Cardiac muscle cell (in vitro differentiated cells and primary cell): ENCODE measurements around the gene CABP7. TPM values are rescaled to one million over a fixed set of nuclear protein-coding genes. Genes with fewer than 3 reads are reported as not detected.
A peak's percentile ranks its signal among the peaks of the same experiment; 100 is the strongest.

Experiments
- DNase-seq, 2 donors: peaks; one replicate each; pipeline versions ENCODE4 v3.0.0 to v3.0.0-alpha.2; 2010 to 2017; ENCODE audit warnings: low read depth in 1 of 2, low spot score in 1 of 2
- H3K27ac ChIP-seq: fragments of 200-600 bp; sonication (generic); 2 replicates; pipeline ENCODE4 v1.5.1; 2016
- H3K27me3 ChIP-seq: fragments of 200-600 bp; sonication (generic); 2 replicates; pipeline ENCODE4 v1.6.0; 2016; ENCODE audit warnings: control low read depth
- H3K36me3 ChIP-seq: fragments of 200-600 bp; sonication (generic); 2 replicates; pipeline ENCODE4 v1.5.1; 2016; ENCODE audit warnings: control low read depth
- H3K4me1 ChIP-seq: fragments of 200-600 bp; sonication (generic); 2 replicates; pipeline ENCODE4 v1.8.1; 2017; ENCODE audit warnings: low read depth, mild to moderate bottlenecking, mixed run types
- H3K4me3 ChIP-seq: fragments of 200-600 bp; sonication (generic); 2 replicates; pipeline ENCODE4 v1.5.1; 2016; ENCODE audit warnings: mild to moderate bottlenecking
- H3K9me3 ChIP-seq: fragments of 200-600 bp; sonication (generic); 2 replicates; pipeline ENCODE4 v1.5.1; 2017; ENCODE audit warnings: low read depth, mild to moderate bottlenecking, control low read depth
- polyA plus RNA-seq: library from polyadenylated mRNA; unstranded; fragments of >200 nt; fragmentation: Nextera tagmentation; extraction: Ambion mirVana; gene quantifications from 2 replicates; pipeline ENCODE4 v1.2.1, GENCODE V29; 2016
- total RNA-seq: library from RNA; depleted of rRNA; stranded (reverse); fragments of >200 nt; gene quantifications from 2 replicates; pipeline ENCODE4 v1.2.3, GENCODE V29; 2016
- TF ChIP-seq, protein P1 (sequence below): IDR thresholded peaks from 2 replicates; pipeline ENCODE4 v1.5.1; 2012; ENCODE audit warnings: low read depth, mild to moderate bottlenecking, low read length

Gene CABP7
- total and polyA plus RNA-seq, 2 experiments from 2014 or later = 0.11 TPM; not detected in 1

DNA sequence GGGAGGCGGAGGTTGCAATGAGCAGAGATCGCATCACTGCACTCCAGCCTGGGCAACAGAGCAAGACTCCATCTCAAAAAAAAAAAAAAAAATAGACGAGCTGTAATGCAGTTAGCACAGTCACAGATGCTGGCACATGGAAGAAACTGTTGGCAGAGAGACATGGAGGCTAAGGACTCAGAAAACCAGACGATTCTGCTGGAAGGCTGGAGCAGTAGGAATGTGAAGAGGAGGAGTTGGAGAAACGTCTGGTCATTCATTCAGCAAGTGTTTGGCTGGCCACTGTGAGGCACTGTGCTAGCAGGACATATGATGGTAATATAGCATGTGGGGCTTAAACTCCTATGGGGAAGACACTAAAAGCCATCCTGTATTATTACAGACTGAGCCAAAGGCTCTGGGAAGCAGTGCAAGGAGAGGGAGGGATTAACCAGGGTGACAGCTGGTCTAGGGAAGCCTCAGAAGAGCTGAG, 52.4 kb downstream of the CABP7 start:
- Histone ChIP-seq H3K27ac (no peak overlapping the region), H3K36me3 (peaks cover 6% of the 10 kb centered on the region), H3K4me3 (no peak overlapping the region), H3K9me3 (no peaks in the 10 kb centered on the region), H3K27me3 (no peaks in the 10 kb centered on the region), H3K4me1 (peaks cover 4% of the 10 kb centered on the region)
- TF ChIP-seq, protein P1, sequence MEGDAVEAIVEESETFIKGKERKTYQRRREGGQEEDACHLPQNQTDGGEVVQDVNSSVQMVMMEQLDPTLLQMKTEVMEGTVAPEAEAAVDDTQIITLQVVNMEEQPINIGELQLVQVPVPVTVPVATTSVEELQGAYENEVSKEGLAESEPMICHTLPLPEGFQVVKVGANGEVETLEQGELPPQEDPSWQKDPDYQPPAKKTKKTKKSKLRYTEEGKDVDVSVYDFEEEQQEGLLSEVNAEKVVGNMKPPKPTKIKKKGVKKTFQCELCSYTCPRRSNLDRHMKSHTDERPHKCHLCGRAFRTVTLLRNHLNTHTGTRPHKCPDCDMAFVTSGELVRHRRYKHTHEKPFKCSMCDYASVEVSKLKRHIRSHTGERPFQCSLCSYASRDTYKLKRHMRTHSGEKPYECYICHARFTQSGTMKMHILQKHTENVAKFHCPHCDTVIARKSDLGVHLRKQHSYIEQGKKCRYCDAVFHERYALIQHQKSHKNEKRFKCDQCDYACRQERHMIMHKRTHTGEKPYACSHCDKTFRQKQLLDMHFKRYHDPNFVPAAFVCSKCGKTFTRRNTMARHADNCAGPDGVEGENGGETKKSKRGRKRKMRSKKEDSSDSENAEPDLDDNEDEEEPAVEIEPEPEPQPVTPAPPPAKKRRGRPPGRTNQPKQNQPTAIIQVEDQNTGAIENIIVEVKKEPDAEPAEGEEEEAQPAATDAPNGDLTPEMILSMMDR = peak; percentile 68
- peak in 1 of 2 donors; percentile 85 for DNase-seq

DNA sequence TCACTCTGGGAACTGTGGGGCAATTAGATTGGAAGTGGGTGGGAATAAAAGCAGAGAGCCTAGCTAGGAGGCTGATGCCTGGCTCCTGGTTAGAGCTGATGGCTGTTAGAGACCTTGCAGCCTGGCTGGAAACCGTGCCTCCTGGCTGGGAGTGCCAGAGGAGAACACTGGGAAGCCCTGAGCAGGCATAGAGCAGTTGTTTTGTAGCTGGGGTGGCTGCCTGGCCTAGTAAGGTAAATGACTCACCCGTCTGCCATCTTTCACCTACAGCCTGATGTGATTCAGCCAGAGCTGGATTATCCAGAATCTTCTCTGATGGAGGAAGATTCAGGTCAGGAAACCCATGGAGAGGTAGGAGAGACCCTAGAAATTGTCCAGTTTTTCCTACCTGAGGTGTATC, 53.4 kb downstream of the CABP7 start:
- TF ChIP-seq, protein P1 = no peak
- Histone ChIP-seq H3K4me3 (no peak overlapping the region), H3K27me3 (no peaks in the 10 kb centered on the region), H3K4me1 (peaks cover 2% of the 10 kb centered on the region), H3K27ac (no peak overlapping the region), H3K36me3 (peaks cover 6% of the 10 kb centered on the region), H3K9me3 (no peaks in the 10 kb centered on the region)
- DNase-seq = peak in 1 of 2 donors; percentile 9

DNA sequence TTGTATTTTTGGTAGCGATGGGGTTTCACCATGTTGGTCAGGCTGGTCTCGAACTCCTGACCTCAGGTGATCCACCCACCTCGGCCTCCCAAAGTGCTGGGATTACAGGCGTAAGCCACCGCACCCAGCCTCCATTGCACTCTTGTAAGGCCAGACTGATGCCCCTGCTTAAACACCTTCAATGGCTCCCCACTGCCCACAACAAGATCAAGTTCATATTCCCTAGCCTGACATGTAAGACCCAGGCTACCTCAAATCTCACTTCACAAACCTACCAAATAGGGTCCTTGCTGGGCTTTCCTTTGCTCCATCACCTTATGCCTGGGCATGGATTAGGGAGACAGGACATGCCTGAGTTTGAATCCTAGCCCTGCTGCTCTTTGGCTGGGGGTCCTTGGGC, 60.4 kb downstream of the CABP7 start:
- Histone ChIP-seq H3K9me3 (no peaks in the 10 kb centered on the region), H3K27ac (no peak overlapping the region), H3K4me1 (peaks cover 3% of the 10 kb centered on the region), H3K27me3 (no peaks in the 10 kb centered on the region), H3K4me3 (no peak overlapping the region), H3K36me3 (no peaks in the 10 kb centered on the region)
- no peak for DNase-seq
- TF ChIP-seq, protein P1 = no peak

DNA sequence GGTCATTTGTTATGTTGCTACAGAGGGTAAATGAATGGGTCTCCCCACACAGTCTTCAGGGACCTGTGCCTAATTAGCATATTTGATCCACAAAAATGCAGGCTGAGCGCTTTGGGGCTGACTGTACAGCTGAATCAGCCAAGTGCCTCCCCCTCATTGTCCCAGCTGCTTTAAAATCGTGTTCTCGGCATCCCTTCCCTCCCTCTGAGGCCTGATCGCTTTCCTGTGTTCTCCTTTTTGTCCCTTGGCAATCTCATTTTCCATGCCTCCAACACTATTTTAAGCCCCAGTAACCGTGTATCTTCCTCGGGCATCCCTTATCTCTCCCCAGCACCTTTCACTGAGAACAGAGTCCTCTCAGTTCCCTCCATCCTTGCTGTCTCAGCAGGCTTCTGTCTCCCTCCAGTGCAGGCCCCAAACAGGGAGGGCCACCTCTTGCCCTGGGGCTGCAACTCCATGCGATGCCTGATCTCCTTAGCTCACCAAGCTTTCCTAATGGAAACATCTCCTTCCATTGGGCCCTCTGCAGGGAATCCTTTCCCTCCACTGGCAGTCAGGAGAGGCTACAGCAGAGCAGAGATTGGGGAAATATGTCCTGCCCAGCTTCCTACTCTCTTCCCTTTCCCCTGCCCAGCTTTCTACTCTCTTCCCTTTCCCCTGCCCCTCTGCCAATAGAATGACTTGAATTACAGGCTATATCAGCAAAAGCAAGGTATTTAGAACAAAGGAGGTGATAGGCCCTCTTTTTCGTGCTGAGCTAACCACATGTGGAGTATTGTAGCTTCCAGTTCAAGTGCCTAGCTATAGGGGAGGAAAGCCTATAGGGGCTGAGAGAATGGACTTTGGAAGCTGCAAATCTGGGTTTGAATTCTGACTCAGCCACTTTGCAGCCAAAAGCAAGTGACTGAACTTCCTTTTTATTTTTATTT, 61.2 kb downstream of the CABP7 start:
- TF ChIP-seq, protein P1 = no peak
- H3K9me3 ChIP-seq = no peaks in the 10 kb centered on the region
- no peaks in the 10 kb centered on the region for H3K36me3 ChIP-seq
- no peak overlapping the region for H3K27ac ChIP-seq
- H3K4me1 ChIP-seq = peaks cover 3% of the 10 kb centered on the region
- no peak overlapping the region for H3K4me3 ChIP-seq
- DNase-seq = peak in 1 of 2 donors; percentile 83
- H3K27me3 ChIP-seq = no peaks in the 10 kb centered on the region

Other genes starting within 250 kb of the CABP7 start
- 0.88 and 1.8 TPM in 2 replicates for gene NEFH, start 239.8 kb upstream of the CABP7 start, total RNA-seq
- gene NEFH, start 239.8 kb upstream of the CABP7 start, polyA plus RNA-seq = 2.0 and 2.4 TPM in 2 replicates
- gene THOC5, start 166.2 kb upstream of the CABP7 start, total RNA-seq = 27.0 and 41.3 TPM in 2 replicates
- 30.4 and 31.4 TPM in 2 replicates for gene THOC5, start 166.2 kb upstream of the CABP7 start, polyA plus RNA-seq
- gene NIPSNAP1, start 138.9 kb upstream of the CABP7 start, total RNA-seq = 137 and 153 TPM in 2 replicates
- gene NIPSNAP1, start 138.9 kb upstream of the CABP7 start, polyA plus RNA-seq = 151 and 200 TPM in 2 replicates
- gene NF2, start 116.4 kb upstream of the CABP7 start, total RNA-seq = 39.0 and 40.2 TPM in 2 replicates
- gene NF2, start 116.4 kb upstream of the CABP7 start, polyA plus RNA-seq = 32.8 and 34.6 TPM in 2 replicates
- 40.5 and 42.3 TPM in 2 replicates for gene ZMAT5, start 47.0 kb downstream of the CABP7 start, total RNA-seq
- 65.7 and 76.1 TPM in 2 replicates for gene ZMAT5, start 47.0 kb downstream of the CABP7 start, polyA plus RNA-seq
- gene UQCR10, start 47.4 kb downstream of the CABP7 start, total RNA-seq = 107 and 262 TPM in 2 replicates
- gene UQCR10, start 47.4 kb downstream of the CABP7 start, polyA plus RNA-seq = 499 and 613 TPM in 2 replicates
- 23.0 and 26.0 TPM in 2 replicates for gene ASCC2, start 118.3 kb downstream of the CABP7 start, total RNA-seq
- 42.8 and 49.7 TPM in 2 replicates for gene ASCC2, start 118.3 kb downstream of the CABP7 start, polyA plus RNA-seq
- gene MTMR3, start 163.2 kb downstream of the CABP7 start, total RNA-seq = 12.4 and 22.0 TPM in 2 replicates
- 10.1 and 16.0 TPM in 2 replicates for gene MTMR3, start 163.2 kb downstream of the CABP7 start, polyA plus RNA-seq